CD8-positive, alpha-beta memory T cell (primary cell): ENCODE measurements around the gene ATRN. TPM values are rescaled to one million over a fixed set of nuclear protein-coding genes. Genes with fewer than 3 reads are reported as not detected.

Source experiments
- CTCF ChIA-PET: fragments of 350-600 bp; sonication (Branson Sonifier 250); formaldehyde crosslinking; loops from one replicate; lab custom pipeline; 2021; ENCODE audit warnings: antibody characterized with exemption; lab: Charles Lee
- POLR2A ChIA-PET: fragments of 350-600 bp; sonication (Branson Sonifier 250); formaldehyde crosslinking; loops from one replicate; lab custom pipeline; 2021; ENCODE audit warnings: antibody characterized with exemption; lab: Charles Lee
- DNase-seq, 5 donors: peaks; one replicate each; pipeline versions ENCODE4 v3.0.0 to v3.0.0-alpha.2; 2020 to 2022; ENCODE audit warnings: mixed read lengths in 1 of 5
- H3K27ac ChIP-seq: one replicate; pipeline ENCODE4 v1.7.0; 2013; ENCODE audit warnings: low read depth, mild to moderate bottlenecking, low read length, moderate library complexity
- H3K27me3 ChIP-seq: 2 replicates; pipeline ENCODE4 v1.7.0; 2013; ENCODE audit warnings: low read length, mild to moderate bottlenecking; ENCODE audit not compliant: insufficient read depth, poor library complexity, severe bottlenecking
- H3K36me3 ChIP-seq: 2 replicates; pipeline ENCODE4 v1.7.0; 2013; ENCODE audit warnings: mild to moderate bottlenecking, low read length, moderate library complexity; ENCODE audit not compliant: insufficient read depth
- H3K4me1 ChIP-seq: 2 replicates; pipeline ENCODE4 v1.7.0; 2013; ENCODE audit warnings: mild to moderate bottlenecking, low read length, moderate library complexity; ENCODE audit not compliant: insufficient read depth
- H3K4me3 ChIP-seq: 2 replicates; pipeline ENCODE4 v1.7.0; 2013; ENCODE audit warnings: mild to moderate bottlenecking, low read length
- H3K9me3 ChIP-seq: 2 replicates; pipeline ENCODE4 v1.7.0; 2013; ENCODE audit warnings: mild to moderate bottlenecking, low read length
- H3K27ac Mint-ChIP-seq, 8 donors: one replicate each; pipeline ENCODE4 v1.8.0; 2020 to 2021; ENCODE audit warnings: mixed read lengths in 8 of 8, mild to moderate bottlenecking in 6 of 8, inconsistent platforms in 3 of 8, moderate library complexity in 3 of 8
- H3K27me3 Mint-ChIP-seq, 2 donors: one replicate each; pipeline ENCODE4 v1.8.0; 2020 to 2021; ENCODE audit warnings: mixed read lengths in 2 of 2, mild to moderate bottlenecking in 1 of 2, moderate library complexity in 1 of 2
- H3K36me3 Mint-ChIP-seq, 3 donors: one replicate each; pipeline ENCODE4 v1.8.0; 2020 to 2021; ENCODE audit warnings: mixed read lengths in 3 of 3, inconsistent platforms in 1 of 3, mild to moderate bottlenecking in 1 of 3
- H3K4me1 Mint-ChIP-seq, 3 donors: one replicate each; pipeline ENCODE4 v1.8.0; 2020 to 2021; ENCODE audit warnings: mixed read lengths in 3 of 3, inconsistent platforms in 1 of 3, mild to moderate bottlenecking in 1 of 3
- H3K4me3 Mint-ChIP-seq, 7 donors: one replicate each; pipeline ENCODE4 v1.8.0; 2020 to 2021; ENCODE audit warnings: mixed read lengths in 7 of 7, mild to moderate bottlenecking in 6 of 7, moderate library complexity in 4 of 7, inconsistent platforms in 2 of 7
- H3K9me3 Mint-ChIP-seq, 5 donors: one replicate each; pipeline ENCODE4 v1.8.0; 2020 to 2022; ENCODE audit warnings: mixed read lengths in 5 of 5, mild to moderate bottlenecking in 3 of 5, moderate library complexity in 2 of 5, inconsistent platforms in 1 of 5
- polyA plus RNA-seq: library from polyadenylated mRNA; unstranded; fragments of 300-500 nt; fragmentation: Illumina TruSeq; gene quantifications from one replicate; pipeline ENCODE4 v1.2.3, GENCODE V29; 2021
- total RNA-seq, 2 experiments: library from RNA; stranded (reverse); gene quantifications; one replicate each; pipeline ENCODE4 v1.2.3, GENCODE V29; 2021

ATRN gene
- total and polyA plus RNA-seq, 3 experiments from 2014 or later = 9.4 to 11.2 (median 10.8) TPM

DNA sequence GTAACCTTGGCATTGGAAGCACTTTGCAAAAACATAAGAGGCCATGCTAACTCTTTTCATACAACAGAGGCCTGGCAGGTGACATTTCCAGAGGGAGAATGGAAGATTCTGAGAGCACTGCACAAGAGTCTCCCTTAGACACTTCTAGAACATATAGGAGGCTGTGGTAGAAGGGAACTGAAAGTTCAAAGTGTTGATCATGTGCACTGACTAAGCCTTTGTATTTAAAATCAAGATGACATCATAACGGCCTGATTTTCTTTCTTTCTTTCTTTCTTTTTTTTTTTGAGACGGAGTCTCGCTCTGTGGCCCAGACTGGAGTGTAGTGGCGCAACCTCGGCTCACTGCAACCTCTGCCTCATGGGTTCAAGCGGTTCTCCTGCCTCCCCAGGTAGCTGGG, 36.6 kb upstream of the ATRN start:
- ChIA-PET POLR2A (no interaction called here), CTCF (no interaction called here)
- Histone ChIP-seq H3K9me3 (no peaks in the 10 kb centered on the region), H3K27me3 (no peaks in the 10 kb centered on the region), H3K27ac (no peak overlapping the region), H3K4me1 (no peaks in the 10 kb centered on the region), H3K4me3 (no peak overlapping the region), H3K36me3 (no peaks in the 10 kb centered on the region)
- peaks cover 8 to 16% of the 10 kb centered on the region in 2 donors for H3K27me3 Mint-ChIP-seq
- H3K4me1 Mint-ChIP-seq = no peaks in the 10 kb centered on the region
- no peak overlapping the region for H3K4me3 Mint-ChIP-seq
- peak overlapping the region in 1 of 8 donors; percentile 40 for H3K27ac Mint-ChIP-seq
- H3K36me3 Mint-ChIP-seq = no peaks in the 10 kb centered on the region
- no peak for DNase-seq
- no peaks in the 10 kb centered on the region for H3K9me3 Mint-ChIP-seq

DNA sequence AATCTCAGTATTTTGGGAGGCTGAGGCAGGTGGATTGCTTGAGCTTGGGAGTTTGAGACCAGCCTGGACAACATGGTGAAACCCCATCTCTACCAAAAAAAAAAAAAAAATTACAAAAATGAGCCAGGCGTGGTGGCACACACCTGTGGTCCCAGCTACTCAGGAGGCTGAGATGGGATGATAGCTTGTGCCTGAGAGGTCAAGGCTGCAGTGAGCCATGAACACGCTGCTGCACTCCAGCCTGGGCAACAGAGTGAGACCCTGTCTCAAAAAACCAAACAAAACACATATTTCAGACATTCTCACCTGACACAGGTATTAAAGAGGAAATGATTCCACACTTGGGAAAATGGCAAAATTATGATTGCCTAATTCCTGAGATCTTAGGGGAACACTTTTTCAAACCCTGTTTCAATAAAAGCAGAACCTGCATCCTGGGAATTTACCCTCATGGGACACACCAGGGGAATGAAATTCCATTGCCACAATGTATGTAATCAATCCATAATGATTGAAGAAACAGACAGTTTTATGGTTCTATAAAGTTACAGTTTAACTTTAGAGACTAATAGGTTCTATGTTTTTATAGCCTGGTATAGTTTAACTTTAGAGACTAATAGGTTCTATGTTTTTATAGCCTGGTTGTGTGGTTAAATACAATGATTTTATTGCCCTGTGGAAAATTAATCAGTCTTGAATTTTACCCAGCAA, 33.8 kb upstream of the ATRN start:
- DNase-seq = no peak
- no peaks in the 10 kb centered on the region for H3K9me3 ChIP-seq
- ChIA-PET CTCF (no interaction called here), POLR2A (no interaction called here)
- no peak overlapping the region for H3K4me3 Mint-ChIP-seq
- no peak overlapping the region for H3K4me3 ChIP-seq
- H3K9me3 Mint-ChIP-seq = no peaks in the 10 kb centered on the region
- H3K27me3 Mint-ChIP-seq = peaks cover 10 to 14% of the 10 kb centered on the region in 2 donors
- H3K27ac Mint-ChIP-seq = no peak overlapping the region
- H3K36me3 ChIP-seq = no peaks in the 10 kb centered on the region
- no peaks in the 10 kb centered on the region for H3K4me1 ChIP-seq
- no peaks in the 10 kb centered on the region for H3K36me3 Mint-ChIP-seq
- no peaks in the 10 kb centered on the region for H3K4me1 Mint-ChIP-seq
- no peaks in the 10 kb centered on the region for H3K27me3 ChIP-seq
- no peak overlapping the region for H3K27ac ChIP-seq

DNA sequence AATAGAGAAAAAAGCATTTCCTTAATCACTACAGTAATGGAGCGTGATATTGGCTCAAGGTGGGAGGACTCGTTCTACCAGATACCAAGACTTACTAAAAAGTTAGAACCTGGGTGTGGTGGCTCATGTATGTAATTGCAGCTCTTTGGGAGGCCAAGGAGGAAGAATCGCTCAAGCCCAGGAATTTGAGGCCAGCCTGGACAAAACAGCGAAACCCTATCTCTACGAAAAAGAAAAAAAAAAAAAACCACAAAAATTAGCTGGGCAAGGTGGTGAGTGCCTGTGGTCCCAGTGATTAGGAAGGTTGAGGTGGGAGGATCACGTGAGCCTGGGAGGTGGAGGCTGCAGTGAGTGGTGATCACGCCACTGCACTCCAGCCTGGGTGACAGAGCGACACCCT, 24.0 kb upstream of the ATRN start:
- H3K36me3 ChIP-seq = no peaks in the 10 kb centered on the region
- no peak overlapping the region for H3K4me3 ChIP-seq
- no peak for DNase-seq
- CTCF ChIA-PET = no interaction called here
- Mint-ChIP-seq H3K27me3 (peaks cover 0 to 7% of the 10 kb centered on the region in 2 donors), H3K9me3 (no peaks in the 10 kb centered on the region), H3K4me3 (no peak overlapping the region), H3K4me1 (no peaks in the 10 kb centered on the region), H3K36me3 (no peaks in the 10 kb centered on the region), H3K27ac (no peak overlapping the region)
- no peaks in the 10 kb centered on the region for H3K9me3 ChIP-seq
- H3K27me3 ChIP-seq = no peaks in the 10 kb centered on the region
- POLR2A ChIA-PET = no interaction called here
- no peak overlapping the region for H3K27ac ChIP-seq
- H3K4me1 ChIP-seq = no peaks in the 10 kb centered on the region

DNA sequence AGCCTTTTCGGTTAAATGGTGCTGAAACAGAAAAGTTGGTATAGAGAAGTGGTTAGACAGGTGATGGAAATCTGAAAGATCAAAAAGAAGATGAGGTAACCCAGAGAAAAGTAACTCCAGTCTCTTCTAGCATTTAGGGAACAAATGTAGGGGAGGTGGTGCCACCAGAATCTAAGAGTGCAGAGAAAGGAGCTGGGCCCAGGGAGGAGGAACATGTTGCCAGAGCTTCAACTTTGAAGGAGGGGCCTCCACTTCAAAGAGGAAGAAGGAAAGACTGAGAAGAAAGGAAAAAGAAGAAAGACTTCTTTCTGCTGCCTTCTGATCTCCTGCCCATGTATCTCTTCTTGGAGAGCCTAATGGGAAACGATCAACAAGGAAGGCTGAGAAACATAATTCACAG, 23.5 kb upstream of the ATRN start:
- Histone ChIP-seq H3K4me1 (no peaks in the 10 kb centered on the region), H3K36me3 (no peaks in the 10 kb centered on the region), H3K27ac (no peak overlapping the region), H3K27me3 (no peaks in the 10 kb centered on the region), H3K4me3 (no peak overlapping the region), H3K9me3 (no peaks in the 10 kb centered on the region)
- no peak for DNase-seq
- Mint-ChIP-seq H3K36me3 (no peaks in the 10 kb centered on the region), H3K4me1 (no peaks in the 10 kb centered on the region), H3K4me3 (no peak overlapping the region), H3K9me3 (no peaks in the 10 kb centered on the region), H3K27ac (no peak overlapping the region), H3K27me3 (peaks cover 0 to 7% of the 10 kb centered on the region in 2 donors)
- CTCF ChIA-PET = no interaction called here
- POLR2A ChIA-PET = no interaction called here

DNA sequence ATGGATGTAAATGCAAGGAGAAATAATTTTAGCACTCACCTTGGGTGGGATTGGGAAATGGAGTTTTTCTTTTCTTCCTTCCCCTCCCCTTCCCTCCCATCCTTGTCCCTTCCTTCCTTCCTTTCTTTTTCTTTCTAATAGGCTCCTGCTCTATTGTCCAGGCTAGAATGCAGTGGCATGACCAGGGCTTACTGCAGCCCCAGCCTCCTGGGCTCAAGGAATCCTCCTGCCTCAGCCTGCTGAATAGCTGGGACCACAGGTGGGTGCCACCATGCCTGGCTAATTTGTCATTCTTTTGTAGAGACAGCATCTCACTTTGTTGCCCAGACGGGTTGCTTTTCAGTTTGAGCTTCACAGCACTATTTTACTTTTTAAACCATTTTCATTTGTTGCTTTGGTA, 21.5 kb upstream of the ATRN start:
- ChIA-PET POLR2A (no interaction called here), CTCF (no interaction called here)
- no peaks in the 10 kb centered on the region for H3K9me3 ChIP-seq
- Mint-ChIP-seq H3K9me3 (no peaks in the 10 kb centered on the region), H3K27ac (no peak overlapping the region), H3K27me3 (peaks cover 0 to 6% of the 10 kb centered on the region in 2 donors), H3K4me1 (no peaks in the 10 kb centered on the region), H3K4me3 (no peak overlapping the region), H3K36me3 (no peaks in the 10 kb centered on the region)
- no peaks in the 10 kb centered on the region for H3K27me3 ChIP-seq
- H3K36me3 ChIP-seq = no peaks in the 10 kb centered on the region
- no peak for DNase-seq
- no peak overlapping the region for H3K4me3 ChIP-seq
- H3K4me1 ChIP-seq = no peaks in the 10 kb centered on the region
- no peak overlapping the region for H3K27ac ChIP-seq

DNA sequence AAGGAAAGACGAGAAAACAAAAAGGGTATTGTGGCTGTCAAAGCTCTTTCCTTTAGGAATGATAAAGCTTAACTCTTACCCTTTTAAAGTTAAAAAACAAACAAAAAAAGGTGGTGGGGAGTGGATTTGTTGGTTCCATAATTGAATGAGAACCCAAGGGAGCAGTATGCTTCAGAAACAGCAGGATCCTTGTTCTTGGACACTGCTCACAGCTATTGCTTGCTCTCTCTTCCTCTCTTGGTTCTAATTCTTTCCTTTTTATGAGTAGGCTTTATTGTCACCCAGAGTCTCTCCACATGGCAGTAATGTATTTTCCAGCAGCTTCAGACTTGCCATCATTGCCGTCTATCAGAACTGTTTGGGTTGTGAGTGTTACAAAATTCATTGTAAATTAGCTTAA, 18.7 kb upstream of the ATRN start:
- CTCF ChIA-PET = no interaction called here
- no peaks in the 10 kb centered on the region for H3K4me1 ChIP-seq
- no peak overlapping the region for H3K4me3 ChIP-seq
- DNase-seq = no peak
- H3K9me3 ChIP-seq = no peaks in the 10 kb centered on the region
- no peaks in the 10 kb centered on the region for H3K9me3 Mint-ChIP-seq
- POLR2A ChIA-PET = interaction anchor here (0.5 kb wide), 1 partner anchor 560 kb away, joined by 7 read pairs; no protein-coding TSS in a partner anchor
- H3K27me3 Mint-ChIP-seq = peaks cover 4 to 8% of the 10 kb centered on the region in 2 donors
- H3K4me3 Mint-ChIP-seq = no peak overlapping the region
- H3K4me1 Mint-ChIP-seq = no peaks in the 10 kb centered on the region
- H3K27ac Mint-ChIP-seq = no peak overlapping the region
- H3K27ac ChIP-seq = no peak overlapping the region
- H3K36me3 ChIP-seq = no peaks in the 10 kb centered on the region
- no peaks in the 10 kb centered on the region for H3K36me3 Mint-ChIP-seq
- no peaks in the 10 kb centered on the region for H3K27me3 ChIP-seq

DNA sequence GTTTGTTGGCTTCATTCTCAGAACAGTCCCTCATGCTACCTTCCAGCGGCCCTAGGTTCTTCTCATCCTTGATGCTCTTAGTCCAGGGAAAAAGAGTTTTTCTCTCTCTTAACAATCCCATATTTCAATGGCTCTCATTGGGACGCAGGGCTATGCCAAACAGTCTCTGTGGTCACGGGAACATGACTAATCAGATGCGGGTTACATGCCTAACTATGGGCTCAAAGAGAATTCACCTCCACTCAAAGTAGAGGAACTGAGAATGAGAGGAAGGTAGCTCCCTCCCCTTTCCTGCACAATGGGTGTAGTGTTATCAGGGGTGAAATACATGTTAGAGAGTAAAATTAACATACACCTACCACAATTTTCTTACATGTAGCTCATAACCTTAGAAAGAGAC, 18.1 kb upstream of the ATRN start:
- Mint-ChIP-seq H3K36me3 (no peaks in the 10 kb centered on the region), H3K27me3 (peaks cover 4 to 10% of the 10 kb centered on the region in 2 donors), H3K4me1 (no peaks in the 10 kb centered on the region), H3K4me3 (no peak overlapping the region), H3K9me3 (no peaks in the 10 kb centered on the region), H3K27ac (no peak overlapping the region)
- H3K27me3 ChIP-seq = no peaks in the 10 kb centered on the region
- POLR2A ChIA-PET = no interaction called here
- no peak overlapping the region for H3K4me3 ChIP-seq
- H3K4me1 ChIP-seq = no peaks in the 10 kb centered on the region
- CTCF ChIA-PET = interaction anchor here (1.1 kb wide), 1 partner anchor 9 kb away, joined by 4 read pairs; no protein-coding TSS in a partner anchor
- H3K36me3 ChIP-seq = no peaks in the 10 kb centered on the region
- H3K9me3 ChIP-seq = no peaks in the 10 kb centered on the region
- DNase-seq = no peak
- no peak overlapping the region for H3K27ac ChIP-seq

DNA sequence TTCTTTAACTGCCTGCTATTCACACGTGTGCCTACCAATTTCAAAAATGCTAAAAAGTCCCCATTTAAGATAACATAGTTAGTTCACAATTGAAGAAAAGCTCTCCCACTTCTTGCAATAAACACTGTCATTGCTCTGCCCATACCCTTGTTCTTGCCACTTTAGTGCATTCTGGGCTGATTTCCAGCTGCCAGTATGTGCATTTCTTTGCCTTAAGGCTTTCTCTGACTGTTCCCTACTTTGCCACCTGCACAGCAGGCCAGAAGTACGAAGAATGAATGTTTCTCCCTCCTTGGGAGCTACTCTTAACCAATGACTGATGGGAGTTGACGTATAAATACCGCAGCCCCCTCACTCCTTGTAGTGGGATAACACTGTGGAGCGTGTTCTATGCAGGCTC, 16.0 kb upstream of the ATRN start:
- POLR2A ChIA-PET = no interaction called here
- Mint-ChIP-seq H3K4me3 (no peak overlapping the region), H3K9me3 (no peaks in the 10 kb centered on the region), H3K36me3 (no peaks in the 10 kb centered on the region), H3K27ac (no peak overlapping the region), H3K4me1 (no peaks in the 10 kb centered on the region), H3K27me3 (peaks cover 9 to 14% of the 10 kb centered on the region in 2 donors)
- Histone ChIP-seq H3K27ac (no peak overlapping the region), H3K36me3 (no peaks in the 10 kb centered on the region), H3K4me1 (no peaks in the 10 kb centered on the region), H3K27me3 (no peaks in the 10 kb centered on the region), H3K4me3 (no peak overlapping the region), H3K9me3 (no peaks in the 10 kb centered on the region)
- DNase-seq = no peak
- CTCF ChIA-PET = no interaction called here
